HG02798 (cell line): ENCODE data around the gene INO80.
A peak's percentile ranks its signal among the peaks of the same experiment; 100 is the strongest.
"Not testable (repeated sequence)": the region's sequence is repeated elsewhere in the genome, so short reads cannot be mapped to it uniquely, and the experiment has no call there.

Experiments
- ATAC-seq: cut with Tn5 transposase; IDR thresholded peaks from one replicate; pipeline ENCODE4 v1.9.1; 2021; ENCODE audit warnings: mild to moderate bottlenecking; ENCODE audit not compliant: unreplicated experiment, poor library complexity

The INO80 gene

DNA sequence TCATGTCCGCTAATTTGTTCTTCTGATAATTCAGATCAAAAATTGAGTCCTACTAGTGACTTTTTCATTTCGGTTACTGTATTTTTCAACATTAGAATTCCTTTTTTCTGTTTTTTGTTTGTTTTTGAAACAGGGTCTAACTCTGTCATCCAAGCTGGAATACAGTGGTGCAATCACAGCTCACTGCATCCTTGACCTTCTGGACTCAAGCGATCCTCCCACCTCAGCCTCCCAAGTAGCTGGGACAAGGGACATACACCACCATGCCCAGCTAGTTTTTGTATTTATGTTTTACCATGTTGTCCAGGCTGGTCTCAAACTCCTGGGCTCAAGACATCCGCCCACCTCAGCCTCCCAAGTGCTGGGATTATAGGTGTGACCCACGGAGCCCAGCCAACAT is 8.0 kb upstream of the INO80 start:
- no peak for ATAC-seq

DNA sequence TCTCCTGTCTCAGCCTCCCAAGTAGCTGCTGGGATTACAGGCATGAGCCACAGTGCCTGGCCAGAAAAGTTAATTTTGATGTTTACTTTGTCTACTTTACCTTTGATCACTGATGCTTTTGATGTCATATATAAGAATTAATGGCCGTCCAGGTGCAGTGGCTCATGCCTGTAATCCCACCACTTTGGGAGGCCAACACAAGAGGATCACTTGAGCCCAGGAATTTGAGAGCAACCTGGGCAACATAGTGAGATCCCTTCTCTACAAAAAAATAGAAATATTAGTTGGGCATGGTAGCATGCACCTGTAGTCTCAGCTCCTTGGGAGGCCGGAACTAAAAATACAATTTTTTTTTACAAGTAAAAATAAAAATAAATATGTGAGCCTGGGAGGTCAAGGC is 6.8 kb upstream of the INO80 start:
- ATAC-seq, result no peak

DNA sequence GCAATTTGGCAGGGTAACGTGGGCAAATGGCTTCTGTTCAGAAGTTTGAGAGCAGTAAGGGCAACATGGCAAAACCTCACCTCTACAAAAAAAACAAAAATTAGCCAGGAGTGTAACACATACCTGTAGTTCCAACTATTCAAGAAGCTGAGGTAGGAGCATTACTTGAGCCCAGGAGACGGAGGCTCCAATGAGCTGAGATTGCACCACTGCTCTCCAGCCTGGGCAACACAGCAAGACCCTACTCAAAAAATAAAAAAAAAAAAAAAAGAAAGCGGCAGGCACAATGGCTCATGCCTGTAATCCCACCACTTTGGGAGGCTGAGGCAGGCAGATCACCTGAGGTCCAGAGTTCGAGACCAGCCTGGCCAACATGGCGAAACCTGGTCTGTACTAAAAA is 5.9 kb upstream of the INO80 start:
- no peak for ATAC-seq

DNA sequence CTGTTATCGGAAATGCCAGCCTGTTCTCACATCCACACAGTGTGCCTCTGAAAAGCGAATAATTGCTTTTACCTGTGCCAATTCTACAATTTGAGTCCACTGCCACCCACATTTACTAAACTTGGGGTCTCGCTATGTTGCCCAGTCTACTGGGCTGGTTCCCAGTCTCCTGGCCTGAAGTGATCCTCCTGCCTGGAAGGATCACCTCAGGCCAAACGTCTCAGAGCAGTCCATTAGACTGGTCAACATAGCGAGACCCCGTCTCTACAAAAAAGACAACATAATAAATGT is 827 bp upstream of the INO80 start:
- no peak for ATAC-seq

DNA sequence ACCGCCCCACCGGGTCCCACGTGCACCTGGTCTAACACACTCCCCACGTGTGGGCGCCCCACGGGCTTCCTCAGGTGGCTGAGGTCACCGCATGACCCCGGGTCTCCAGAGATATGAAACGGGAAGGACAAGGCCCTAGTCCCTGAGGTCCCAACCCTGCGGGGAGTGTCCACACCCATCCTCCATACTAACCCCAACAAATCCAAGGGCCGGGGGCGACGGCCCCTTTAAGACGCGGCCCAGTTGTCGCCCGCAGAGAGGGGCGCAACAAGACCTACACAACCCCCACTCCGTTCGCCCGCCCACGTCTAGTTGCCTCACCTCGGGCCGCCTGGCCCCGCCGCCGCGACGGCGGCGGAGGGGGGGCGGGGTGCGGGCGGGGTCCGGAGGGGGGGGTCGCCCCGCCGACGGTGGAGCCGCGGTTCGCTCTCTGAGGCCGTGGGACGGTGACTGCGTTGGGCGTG is 396 bp downstream of the INO80 start:
- ATAC-seq, result peak; percentile 53

DNA sequence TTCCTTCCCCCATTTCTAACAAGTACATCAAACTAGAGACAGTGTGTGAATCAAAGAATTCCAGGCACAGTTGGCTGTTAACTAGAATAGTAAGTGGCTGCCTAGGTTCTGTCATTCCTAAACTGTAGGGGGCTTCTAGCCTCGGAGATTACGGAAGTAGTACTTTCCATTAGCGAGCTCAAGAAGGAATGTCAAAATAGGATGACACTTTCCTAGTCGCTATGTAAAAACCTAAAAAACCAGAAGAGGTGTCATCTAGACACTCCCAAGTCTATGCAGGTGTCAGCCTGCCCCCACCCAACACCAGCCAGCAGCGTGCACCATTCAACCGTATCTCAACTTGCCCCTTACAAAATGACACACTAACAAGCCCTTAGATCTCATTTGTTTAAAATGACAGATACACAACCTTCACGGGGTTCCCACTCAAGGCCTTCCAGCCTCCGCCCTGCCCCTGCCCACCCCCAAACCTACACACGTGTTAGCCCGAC is 874 bp downstream of the INO80 start:
- ATAC-seq, result no peak

DNA sequence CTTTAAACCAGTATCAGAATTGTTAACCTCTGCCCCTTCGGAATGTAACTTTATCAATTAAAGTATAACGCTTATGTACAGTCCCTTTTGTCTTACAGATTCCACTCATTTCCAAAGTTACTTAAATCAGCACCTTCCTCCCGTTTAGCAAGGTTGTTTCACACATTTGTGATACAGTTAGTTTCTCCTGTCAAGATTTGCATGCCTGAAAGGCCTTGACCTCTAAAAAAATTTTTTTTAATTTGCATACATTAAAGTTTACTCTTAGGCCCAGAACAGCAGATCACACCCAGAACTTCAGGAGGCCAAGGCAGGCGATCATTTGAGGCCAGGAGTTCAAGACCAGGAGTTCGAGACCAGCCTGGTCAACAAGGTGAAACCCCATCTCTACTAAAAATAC is 9.1 kb downstream of the INO80 start:
- no peak for ATAC-seq

DNA sequence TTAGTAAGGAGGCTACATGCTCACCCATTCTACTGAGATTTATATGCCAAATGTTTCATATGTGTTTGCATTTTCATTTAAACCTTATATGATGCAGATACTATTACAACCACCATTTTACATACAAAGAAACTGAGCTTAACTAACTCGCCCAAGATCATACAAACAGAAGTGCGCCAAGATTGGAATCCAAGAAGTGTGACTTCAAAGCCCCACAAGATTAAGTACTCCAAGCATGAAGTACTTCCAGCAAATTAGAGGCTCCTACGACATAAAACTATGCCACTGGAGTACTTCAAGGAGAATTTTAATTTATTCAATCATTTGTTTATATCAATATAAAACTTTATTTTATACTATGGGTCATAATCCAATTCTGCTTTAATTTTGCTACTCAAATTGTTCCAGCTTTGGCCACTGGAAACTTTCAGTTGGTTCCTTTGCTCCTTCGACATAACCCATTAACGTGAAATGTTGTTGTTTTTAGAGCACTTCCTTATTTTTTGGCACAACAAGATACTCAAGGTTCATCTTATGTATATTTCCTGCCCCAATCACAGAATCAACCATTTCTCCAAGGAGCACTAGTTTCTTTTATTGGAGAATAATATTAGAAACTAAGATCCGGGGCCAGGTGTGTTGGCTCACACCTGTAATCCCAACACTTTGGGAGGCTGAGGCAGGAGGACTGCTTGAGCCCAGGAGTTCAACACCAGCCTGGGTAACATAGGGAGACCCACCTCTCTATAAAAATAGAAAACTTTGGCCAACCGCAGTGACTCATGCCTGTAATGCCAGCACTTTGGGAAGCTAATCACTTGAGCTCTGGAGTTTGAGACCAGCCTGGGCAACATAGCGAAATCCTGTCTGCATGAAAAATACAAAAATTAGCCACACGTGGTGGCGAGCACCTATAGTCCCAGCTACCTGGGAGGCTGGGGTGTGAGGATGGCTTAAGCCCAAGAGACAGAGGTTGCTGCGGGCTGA is 10.4 kb downstream of the INO80 start:
- no peak for ATAC-seq

DNA sequence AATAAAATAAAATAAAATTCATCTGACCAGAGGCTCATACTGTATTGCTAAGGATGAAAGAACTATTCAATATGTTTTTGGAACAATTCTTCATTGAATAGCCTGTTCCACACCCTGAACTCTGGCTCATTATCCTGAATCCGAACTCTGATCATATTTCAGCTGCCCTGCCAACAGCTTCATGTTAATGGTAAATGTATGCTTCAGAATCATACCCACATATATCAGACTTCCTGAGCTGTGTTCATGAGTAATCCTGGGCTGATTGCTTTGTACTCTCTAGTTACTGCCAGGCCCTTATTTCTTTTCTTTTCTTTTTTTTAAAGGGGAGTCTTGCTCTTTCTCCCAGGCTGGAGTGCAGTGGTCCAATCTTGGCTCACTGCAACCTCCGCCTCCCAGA is 11.8 kb downstream of the INO80 start:
- no peak for ATAC-seq

DNA sequence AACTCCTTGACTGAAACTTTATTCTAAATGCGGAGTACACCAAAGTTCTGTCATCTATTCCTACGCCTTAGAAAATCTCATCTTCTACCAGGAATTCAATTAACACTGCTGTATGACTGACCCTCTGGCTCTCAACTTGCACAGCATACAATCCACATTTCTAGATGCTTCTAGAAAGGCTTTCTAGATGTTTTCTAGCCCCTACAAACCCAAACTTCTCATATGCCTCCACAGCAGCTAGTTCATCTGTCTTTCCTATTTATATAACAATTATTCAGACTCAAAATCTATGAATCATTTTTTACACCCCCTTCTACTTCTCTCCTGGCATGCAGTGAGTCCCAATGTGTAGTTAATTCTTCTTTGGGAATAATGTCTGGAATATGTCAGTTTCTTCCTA is 13.2 kb downstream of the INO80 start:
- no peak for ATAC-seq

DNA sequence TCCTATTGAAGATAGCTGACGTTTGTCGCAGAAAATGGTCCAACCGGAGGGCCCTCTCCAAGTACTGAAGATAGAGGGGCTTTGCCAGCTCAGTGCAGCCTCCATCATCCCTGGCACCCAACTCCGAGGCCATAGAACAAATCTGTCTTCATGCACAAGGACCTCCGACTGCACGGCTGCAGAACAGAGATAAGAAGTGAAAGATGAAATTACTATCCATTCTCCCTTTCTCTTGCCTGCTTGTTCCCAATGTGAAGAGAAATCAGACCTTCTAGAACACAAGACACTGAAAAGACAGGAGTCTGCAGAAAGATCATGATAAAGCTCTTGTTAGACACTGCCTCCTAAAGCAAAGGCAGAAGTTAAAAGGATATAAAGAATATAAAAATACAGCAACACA is 19.9 kb downstream of the INO80 start:
- ATAC-seq, result no peak

DNA sequence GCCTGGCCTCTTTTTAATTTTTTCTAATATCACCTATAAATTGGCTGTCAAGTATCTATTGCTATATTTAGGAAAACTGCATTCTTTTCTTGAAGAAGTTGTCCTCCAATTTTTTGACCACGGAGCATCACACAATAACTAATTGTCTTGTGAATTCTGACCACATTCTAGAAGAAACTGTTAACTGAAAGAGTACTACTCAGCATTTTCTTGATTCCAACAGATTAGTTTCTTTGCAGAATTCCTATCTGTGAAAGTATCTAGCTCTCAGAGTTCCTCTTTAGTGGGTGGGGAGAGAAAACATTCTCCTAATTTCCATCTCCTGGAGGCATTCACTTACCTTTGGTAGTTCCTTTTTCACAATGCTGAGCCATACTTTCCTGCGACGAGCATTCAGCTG is 31.1 kb downstream of the INO80 start:
- ATAC-seq, result no peak

DNA sequence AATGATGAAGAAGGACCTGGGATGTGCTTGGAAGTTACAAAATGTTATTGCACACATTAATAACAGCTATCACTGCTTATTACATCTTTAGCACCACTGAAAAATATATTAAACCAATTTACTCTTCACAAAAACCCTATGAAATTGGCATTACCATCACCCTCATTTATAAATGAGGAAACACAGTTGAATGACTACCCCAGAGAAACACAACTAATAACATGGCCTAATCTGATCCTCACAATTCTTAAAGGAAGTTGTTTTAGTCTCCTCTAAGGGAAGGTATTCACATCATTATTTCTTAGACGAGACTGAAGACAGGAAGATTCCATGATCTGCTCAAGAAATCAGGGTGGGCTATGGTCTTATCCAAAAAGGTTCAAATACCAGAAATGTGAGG is 35.9 kb downstream of the INO80 start:
- no peak for ATAC-seq

DNA sequence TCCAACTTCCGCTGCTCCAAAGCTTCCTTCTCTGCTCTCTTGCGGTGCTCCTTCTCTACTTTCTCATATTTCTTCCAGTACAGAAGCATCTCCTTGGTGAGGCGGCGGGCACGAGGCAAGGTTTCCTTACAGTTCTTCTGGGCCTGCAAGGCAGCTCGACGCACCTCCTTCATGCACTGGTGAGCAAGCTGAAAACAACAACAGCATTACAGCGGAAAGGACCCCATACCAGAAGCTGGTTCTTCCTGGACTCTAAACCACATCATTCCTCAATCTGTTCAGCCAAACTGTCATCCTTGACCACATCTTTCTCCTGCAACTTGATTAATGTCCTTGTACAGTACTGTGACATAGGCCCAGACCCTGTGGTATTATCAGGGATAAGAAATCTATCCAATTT is 36.4 kb downstream of the INO80 start:
- no peak for ATAC-seq

DNA sequence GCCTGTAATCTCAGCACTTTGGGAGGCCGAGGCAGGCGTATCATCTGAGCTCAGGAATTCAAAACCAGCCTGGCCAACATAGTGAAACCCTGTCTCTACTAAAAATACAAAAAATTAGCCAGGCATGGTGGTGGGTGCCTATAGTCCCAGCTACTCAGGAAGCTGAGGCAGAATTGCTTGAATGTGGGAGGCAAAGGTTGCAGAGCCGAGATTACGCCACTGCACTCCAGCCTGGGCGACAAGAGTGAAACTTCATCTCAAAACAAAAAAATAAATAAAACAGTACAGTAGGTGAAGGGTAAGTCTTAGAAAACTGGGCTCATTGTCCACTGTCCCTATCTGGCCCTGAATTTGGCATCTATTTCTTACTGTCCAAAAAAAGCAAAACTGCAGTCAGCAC is 37.2 kb downstream of the INO80 start:
- not testable (repeated sequence) for ATAC-seq

DNA sequence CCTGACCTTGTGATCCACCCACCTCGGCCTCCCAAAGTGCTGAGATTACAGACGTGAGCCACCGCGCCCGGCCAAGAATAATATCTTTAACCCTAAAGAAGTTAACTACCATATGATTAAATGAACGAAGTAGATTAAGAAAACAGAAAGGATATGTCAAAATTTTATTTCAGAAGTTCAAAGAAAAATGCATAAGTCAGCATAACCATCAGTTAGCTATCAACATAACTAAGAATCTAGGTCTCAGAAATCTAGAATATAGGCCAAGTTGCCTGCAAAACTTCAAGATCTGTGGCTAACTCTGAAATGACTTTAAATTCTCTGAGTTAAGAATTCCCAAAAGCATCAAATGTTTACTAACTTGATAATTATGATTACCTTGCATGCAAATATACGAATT is 38.0 kb downstream of the INO80 start:
- no peak for ATAC-seq

DNA sequence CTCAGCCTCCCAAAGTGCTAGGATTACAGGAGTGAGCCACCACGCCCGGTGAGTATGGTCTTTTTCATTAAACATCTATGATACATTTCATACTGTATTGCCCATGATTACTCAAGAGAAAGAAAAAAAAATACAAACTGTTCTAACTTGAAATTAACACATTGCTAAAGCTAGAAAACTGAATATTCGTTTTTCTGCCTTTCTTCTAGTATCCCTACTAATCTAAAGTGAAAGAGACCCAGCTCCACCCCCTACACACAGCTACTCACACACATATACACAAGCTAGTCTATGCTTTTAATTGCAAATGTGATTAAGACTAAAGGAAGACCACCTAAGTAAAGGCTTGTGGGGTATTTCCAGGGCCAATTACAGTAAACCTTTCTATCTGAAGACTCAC is 43.1 kb downstream of the INO80 start:
- no peak for ATAC-seq

DNA sequence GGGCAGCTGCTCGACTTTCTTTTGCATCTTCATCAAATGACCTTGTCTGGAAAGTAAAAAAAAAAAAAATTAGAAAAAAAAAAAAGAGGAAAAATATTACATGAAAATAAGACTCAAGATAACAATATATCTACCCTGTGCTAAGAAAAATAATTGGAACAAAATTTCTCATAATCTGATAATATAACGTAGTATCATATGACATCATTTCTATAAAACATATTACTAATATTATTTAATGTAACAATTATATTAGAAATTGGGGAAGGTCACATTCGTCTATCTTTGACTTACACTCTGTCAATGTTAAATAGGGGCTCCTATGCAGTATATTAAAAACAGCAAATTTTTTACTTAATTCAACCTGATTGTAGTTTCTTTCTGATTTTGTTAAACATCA is 44.1 kb downstream of the INO80 start:
- ATAC-seq, result no peak

DNA sequence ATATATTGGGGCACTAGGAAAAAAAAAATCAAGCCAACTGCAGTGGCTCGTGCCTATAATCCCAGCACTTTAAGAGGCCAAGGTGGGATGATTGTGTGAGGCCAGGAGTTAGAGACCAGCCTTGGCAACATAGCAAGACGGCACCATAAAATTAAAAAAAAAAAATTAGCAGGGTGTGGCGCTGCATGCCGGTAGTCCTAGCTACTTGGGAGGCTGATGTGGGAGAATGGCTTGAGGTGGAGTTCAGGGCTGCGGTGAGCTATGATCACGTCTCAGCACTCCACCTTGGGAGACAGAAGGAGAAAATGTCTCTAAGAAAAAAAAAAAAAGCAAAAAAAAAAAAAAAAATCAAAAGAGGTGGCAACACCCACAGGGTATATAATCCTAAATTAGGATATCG is 49.6 kb downstream of the INO80 start:
- ATAC-seq, result no peak

DNA sequence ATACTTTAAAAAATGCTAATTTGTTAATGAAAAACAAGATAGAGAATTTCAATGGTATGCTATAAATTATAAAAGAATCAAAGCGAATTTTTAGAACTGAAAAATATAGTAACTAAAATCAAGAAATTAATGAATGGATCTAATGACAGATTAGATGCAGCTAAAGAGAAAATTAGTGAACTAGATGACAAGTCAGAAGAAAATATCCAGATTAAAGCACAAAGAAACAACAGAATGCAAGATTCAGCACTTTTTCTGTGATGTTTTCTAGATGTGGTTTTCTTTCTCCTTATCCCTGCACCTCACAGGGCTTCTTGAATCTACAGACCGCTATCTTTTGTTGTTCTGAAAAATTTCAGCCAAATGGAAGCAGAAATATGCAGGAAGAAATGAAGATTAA is 54.4 kb downstream of the INO80 start:
- no peak for ATAC-seq

DNA sequence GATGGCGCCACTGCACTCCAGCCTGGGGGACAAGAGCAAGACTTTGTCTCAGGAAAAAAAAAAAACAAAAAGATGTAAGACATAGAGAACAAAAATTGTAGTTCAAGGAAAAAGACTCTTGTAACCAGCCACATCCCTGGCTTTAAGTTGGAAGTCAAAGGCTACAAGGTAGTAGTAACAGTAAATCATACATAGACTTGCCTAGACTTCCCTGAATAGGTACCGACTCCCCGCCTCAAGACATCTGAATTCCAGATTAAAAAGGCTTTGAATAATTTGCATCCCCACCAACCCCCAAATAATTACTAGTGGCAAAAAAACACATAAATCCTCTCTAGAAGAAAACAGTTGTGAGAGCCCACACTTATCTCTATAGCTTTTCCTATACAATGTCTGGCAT is 55.6 kb downstream of the INO80 start:
- no peak for ATAC-seq

DNA sequence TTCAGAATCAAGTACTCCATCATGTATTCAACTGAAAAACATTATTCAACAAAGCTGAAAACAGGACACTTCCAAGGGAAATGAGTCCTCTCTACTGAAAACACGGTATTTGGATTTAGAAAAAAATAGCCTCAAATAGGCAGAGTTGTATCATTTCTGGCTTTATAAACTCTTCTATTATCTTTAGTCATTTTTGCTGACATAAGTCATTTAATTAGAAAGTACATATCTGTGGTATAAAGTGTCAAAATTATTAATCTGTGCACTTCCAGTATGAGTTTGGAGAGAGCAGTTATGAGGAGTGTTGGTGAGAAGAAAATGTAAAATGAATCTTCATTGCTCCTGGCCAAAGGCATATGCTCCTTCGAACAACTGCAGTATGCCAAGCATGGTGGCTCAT is 59.3 kb downstream of the INO80 start:
- ATAC-seq, result no peak
